HepG2 (cell line): ENCODE results near the gene WBP1. TPM values are rescaled to one million over a fixed set of nuclear protein-coding genes. Genes with fewer than 3 reads are reported as not detected.

ENCODE experiments used
- BORCS8-MEF2B ChIP-seq: sonication (generic); formaldehyde crosslinking; IDR thresholded peaks from 2 replicates; pipeline ENCODE4 v1.8.0; 2022; ENCODE audit warnings: mild to moderate bottlenecking, missing genetic modification reagents
- ERF ChIP-seq: IDR thresholded peaks from 2 replicates; pipeline ENCODE4 v1.6.1; 2018; ENCODE audit warnings: missing biosample characterization, missing genetic modification reagents
- GABPA ChIP-seq, 2 experiments: IDR thresholded peaks; 2 replicates each; pipeline ENCODE4 v1.6.1; 2011 to 2016; ENCODE audit warnings: low read depth in 2 of 2, low read length in 1 of 2, missing biosample characterization in 1 of 2, missing genetic modification characterization in 1 of 2
- GTF2F1 ChIP-seq: fragments of 150-350 bp; IDR thresholded peaks from 2 replicates; pipeline ENCODE4 v1.6.1; 2014; ENCODE audit warnings: low read length
- HMG20B ChIP-seq: conservative IDR thresholded peaks from 2 replicates; pipeline ENCODE4 v1.6.1; 2016; ENCODE audit warnings: missing genetic modification reagents, missing compliant biosample characterization
- MZF1 ChIP-seq: sonication (generic); formaldehyde crosslinking; IDR thresholded peaks from 2 replicates; pipeline ENCODE4 v1.8.1; 2023; ENCODE audit warnings: mild to moderate bottlenecking, missing genetic modification reagents, borderline replicate concordance
- PHF20 ChIP-seq: sonication (generic); formaldehyde crosslinking; IDR thresholded peaks from 2 replicates; pipeline ENCODE4 v1.5.0; 2020; ENCODE audit warnings: mild to moderate bottlenecking, missing genetic modification reagents
- RARG ChIP-seq: sonication (generic); formaldehyde crosslinking; IDR thresholded peaks from 2 replicates; pipeline ENCODE4 v1.4.0; 2020; ENCODE audit warnings: low read depth, mild to moderate bottlenecking, missing genetic modification reagents
- REST ChIP-seq, 2 experiments: IDR thresholded peaks; 2 replicates each; pipeline ENCODE4 v1.6.1; 2011 to 2012; ENCODE audit warnings: low read length in 2 of 2, borderline replicate concordance in 1 of 2, low read depth in 1 of 2, mild to moderate bottlenecking in 1 of 2, moderate library complexity in 1 of 2
- SMAD3 ChIP-seq: sonication (generic); formaldehyde crosslinking; IDR thresholded peaks from 2 replicates; pipeline ENCODE4 v1.4.0; 2020; ENCODE audit warnings: missing genetic modification reagents
- ZBTB49 ChIP-seq: sonication (generic); formaldehyde crosslinking; IDR thresholded peaks from 2 replicates; pipeline ENCODE4 v1.4.0; 2020; ENCODE audit warnings: missing genetic modification reagents, borderline replicate concordance
- ZNF318 ChIP-seq: sonication (generic); formaldehyde crosslinking; IDR thresholded peaks from 2 replicates; pipeline ENCODE4 v1.4.0; 2020; ENCODE audit warnings: mild to moderate bottlenecking, missing genetic modification reagents
- ZNF326 ChIP-seq: sonication (generic); formaldehyde crosslinking; IDR thresholded peaks from 2 replicates; pipeline ENCODE4 v1.4.0; 2020; ENCODE audit warnings: missing genetic modification reagents, borderline replicate concordance
- ZNF557 ChIP-seq: sonication (generic); formaldehyde crosslinking; IDR thresholded peaks from 2 replicates; pipeline ENCODE4 v1.4.0; 2020; ENCODE audit warnings: missing genetic modification reagents
- polyA plus RNA-seq, 8 experiments: library from polyadenylated mRNA; depleted of rRNA in 3 of 8; stranded (reverse) in 7 of 8; unstranded in 1 of 8; fragments of >200 nt; fragmentation: Illumina TruSeq in 4 of 8; extraction: Trizol in 4 of 8; gene quantifications; 2 replicates each; pipeline versions ENCODE4 v1.2.1 to v1.2.3, GENCODE V29; 2011 to 2016; ENCODE audit warnings: low read depth in 4 of 8, missing spikeins in 1 of 8, mixed read lengths in 1 of 8; ENCODE audit not compliant: insufficient read depth in 1 of 8
- total RNA-seq, 5 experiments: library from RNA; depleted of rRNA; stranded (reverse); fragments of >200 nt; fragmentation: Illumina TruSeq; extraction: Trizol; gene quantifications; 2 replicates each; pipeline ENCODE4 v1.2.3, GENCODE V29; 2016; ENCODE audit warnings: low read depth in 1 of 5

WBP1 gene
- total and polyA plus RNA-seq, 2 of the 13 experiments (the other 11 are each of a cell fraction or from before 2014, with no cell fraction given), result 38.8 to 85.7 TPM

GRCh38 chr2:74482801-74483674 is 24.8 kb downstream of the WBP1 start, which contains the start of the genes CCDC142 and TTC31 (continued):
- 0 out of 2 replicates have a peak, but pooled peaks have one; percentile 52 for TF ChIP-seq GTF2F1
- TF ChIP-seq SMAD3 (CRISPR knock-in tag), result peak; percentile 93
- TF ChIP-seq ZNF326, result no peak
- no peak; the same call in 1 of the 2 replicates for TF ChIP-seq RARG (CRISPR knock-in tag)
- no peak; the same call in none of the 2 replicates for TF ChIP-seq HMG20B
- TF ChIP-seq REST (IDR thresholded peaks at IDR 0.05; ENCODE audit: borderline replicate concordance in 1 of 2, low read depth in 1 of 2, low read length in 2 of 2), result peak in 1 of 2 experiments; percentile 62; a peak in 1 of 4 replicates
- peak; percentile 73 for TF ChIP-seq GABPA (IDR thresholded peaks at IDR 0.05; ENCODE audit: low read depth, low read length)
- peak; percentile 99 for TF ChIP-seq GABPA (CRISPR knock-in tag; IDR thresholded peaks at IDR 0.05; ENCODE audit: low read depth)
- no peak; the same call in 1 of the 2 replicates for TF ChIP-seq ZNF318 (CRISPR knock-in tag)
- peak; percentile 93 for TF ChIP-seq PHF20 (CRISPR knock-in tag)
- peak; percentile 77 for TF ChIP-seq ERF (CRISPR knock-in tag)
- TF ChIP-seq BORCS8-MEF2B (CRISPR knock-in tag), result peak; percentile 79
- no peak for TF ChIP-seq MZF1 (CRISPR knock-in tag)
- no peak for TF ChIP-seq ZNF557 (CRISPR knock-in tag)
- TF ChIP-seq ZBTB49 (CRISPR knock-in tag), result no peak; the same call in 1 of the 2 replicates
